CD14-positive monocyte (primary cell): Measurements from ENCODE around the gene PLEKHM2. TPM values are rescaled to one million over a fixed set of nuclear protein-coding genes. Genes with fewer than 3 reads are reported as not detected.
A peak's percentile ranks its signal among the peaks of the same experiment; 100 is the strongest.

Source experiments
- DNase-seq, 3 donors: peaks; one replicate each; pipeline ENCODE4 v3.0.0-alpha.2; 2011 to 2022
- H2AFZ ChIP-seq: 2 replicates; pipeline ENCODE4 v1.6.0; 2012; ENCODE audit warnings: mild to moderate bottlenecking, low read depth, low read length, inconsistent platforms; ENCODE audit not compliant: insufficient read depth, poor library complexity, severe bottlenecking
- H3K27ac ChIP-seq, 2 donors: 1 replicate in 1 of 2; 2 replicates in 1 of 2; pipeline ENCODE4 v1.5.1; 2012 to 2013; ENCODE audit warnings: low read length in 2 of 2, control low read depth in 1 of 2, inconsistent platforms in 1 of 2, low read depth in 1 of 2, mild to moderate bottlenecking in 1 of 2
- H3K27me3 ChIP-seq, 2 donors: one replicate each; pipeline versions ENCODE4 v1.6.0 to v1.6.1; 2011 to 2013; ENCODE audit warnings: low read length in 2 of 2; ENCODE audit not compliant: control insufficient read depth in 2 of 2, insufficient read depth in 2 of 2
- H3K36me3 ChIP-seq, 2 donors: replicated peaks in 1 of 2; 1 replicate in 1 of 2; 2 replicates in 1 of 2; pipeline versions ENCODE4 v1.5.1 to v1.6.1; 2012 to 2013; ENCODE audit warnings: low read length in 2 of 2, control low read depth in 1 of 2, inconsistent platforms in 1 of 2, mild to moderate bottlenecking in 1 of 2; ENCODE audit not compliant: insufficient read depth in 2 of 2, control insufficient read depth in 1 of 2
- H3K4me1 ChIP-seq, 2 donors: 1 replicate in 1 of 2; 2 replicates in 1 of 2; pipeline versions ENCODE4 v1.5.1 to v1.6.1; 2012 to 2013; ENCODE audit warnings: low read length in 2 of 2, control low read depth in 1 of 2, inconsistent platforms in 1 of 2, mild to moderate bottlenecking in 1 of 2, moderate library complexity in 1 of 2; ENCODE audit not compliant: insufficient read depth in 2 of 2, control insufficient read depth in 1 of 2
- H3K4me2 ChIP-seq: replicated peaks from 2 replicates; pipeline ENCODE3; 2012; ENCODE audit warnings: low read length, moderate library complexity, mild to moderate bottlenecking; ENCODE audit not compliant: poor library complexity, severe bottlenecking; ENCODE audit errors: extremely low read depth
- H3K4me3 ChIP-seq, 3 experiments: fragments of 200-600 bp in 1 of 3; sonication (generic) in 1 of 3; replicated peaks in 1 of 3; 1 replicate in 2 of 3; 2 replicates in 1 of 3; pipeline ENCODE4 v1.5.1; 2011 to 2013; ENCODE audit warnings: low read length in 3 of 3, mild to moderate bottlenecking in 3 of 3, control low read depth in 2 of 3, low read depth in 2 of 3, inconsistent platforms in 1 of 3, moderate library complexity in 1 of 3
- H3K79me2 ChIP-seq: 2 replicates; pipeline ENCODE4 v1.6.0; 2012; ENCODE audit warnings: mild to moderate bottlenecking, control low read depth, inconsistent platforms, low read length, moderate library complexity; ENCODE audit not compliant: insufficient read depth
- H3K9ac ChIP-seq: 2 replicates; pipeline ENCODE4 v1.6.0; 2017; ENCODE audit warnings: low read length, mild to moderate bottlenecking; ENCODE audit not compliant: insufficient read depth, poor library complexity, severe bottlenecking
- H3K9me3 ChIP-seq, 2 donors: replicated peaks in 1 of 2; 1 replicate in 1 of 2; 2 replicates in 1 of 2; pipeline versions ENCODE4 v1.5.1 to v1.6.1; 2012 to 2013; ENCODE audit warnings: low read length in 2 of 2, control low read depth in 1 of 2; ENCODE audit not compliant: control insufficient read depth in 1 of 2, insufficient read depth in 1 of 2
- H4K20me1 ChIP-seq: 2 replicates; pipeline ENCODE4 v1.6.0; 2012; ENCODE audit warnings: mild to moderate bottlenecking, low read length, control low read depth, moderate library complexity; ENCODE audit not compliant: insufficient read depth
- H3K27ac Mint-ChIP-seq, 7 donors: one replicate each; pipeline ENCODE4 v1.8.0; 2020; ENCODE audit warnings: mild to moderate bottlenecking in 7 of 7, mixed read lengths in 7 of 7, moderate library complexity in 6 of 7, inconsistent platforms in 2 of 7
- H3K27me3 Mint-ChIP-seq, 3 donors: one replicate each; pipeline ENCODE4 v1.8.0; 2021 to 2022; ENCODE audit warnings: low read depth in 3 of 3, mild to moderate bottlenecking in 3 of 3, mixed read lengths in 3 of 3, moderate library complexity in 3 of 3, inconsistent platforms in 1 of 3
- H3K36me3 Mint-ChIP-seq, 2 donors: one replicate each; pipeline ENCODE4 v1.8.0; 2020; ENCODE audit warnings: mixed read lengths in 2 of 2, inconsistent platforms in 1 of 2, mild to moderate bottlenecking in 1 of 2
- H3K4me1 Mint-ChIP-seq: one replicate; pipeline ENCODE4 v1.8.0; 2020; ENCODE audit warnings: mild to moderate bottlenecking, mixed read lengths
- H3K4me3 Mint-ChIP-seq, 2 donors: one replicate each; pipeline ENCODE4 v1.8.0; 2020; ENCODE audit warnings: mild to moderate bottlenecking in 2 of 2, mixed read lengths in 2 of 2, moderate library complexity in 1 of 2
- H3K9me3 Mint-ChIP-seq, 7 donors: one replicate each; pipeline ENCODE4 v1.8.0; 2020 to 2022; ENCODE audit warnings: mixed read lengths in 7 of 7, mild to moderate bottlenecking in 6 of 7, moderate library complexity in 6 of 7, inconsistent platforms in 2 of 7
- CTCF ChIP-seq: fragments of 200-600 bp; IDR thresholded peaks from one replicate; pipeline ENCODE4 v1.8.0; 2022; ENCODE audit warnings: antibody characterized with exemption, mild to moderate bottlenecking
- WGBS: methylation state at CpG from one replicate; pipeline ENCODE4 v1.1.5; 2013; ENCODE audit warnings: missing lambda C conversion rate; ENCODE audit not compliant: insufficient coverage; 5-methylcytosine and 5-hydroxymethylcytosine counted together
- intact Hi-C, 2 donors: fragments of 100-400 bp; cut with micrococcal nuclease; formaldehyde crosslinking; loops; one replicate each; pipeline versions ENCODE4 v1.15.0 to v1.15.1; 2023
- polyA plus RNA-seq, 3 donors: library from polyadenylated mRNA; depleted of rRNA in 1 of 3; unstranded in 2 of 3; stranded (reverse) in 1 of 3; fragments of 300-500 nt in 2 of 3; fragments of >200 nt in 1 of 3; fragmentation: Illumina TruSeq in 2 of 3; gene quantifications; 1 replicate in 2 of 3; 2 replicates in 1 of 3; pipeline ENCODE4 v1.2.3, GENCODE V29; 2012 to 2021

The PLEKHM2 gene
- polyA plus RNA-seq, 3 donors: 4.0 to 79.3 (median 5.8) TPM

GRCh38 chr1:15706751-15707150 is 22.6 kb downstream of the PLEKHM2 start:
- peaks cover 10 to 24% of the 10 kb centered on the region in 2 donors for H3K36me3 ChIP-seq
- DNase-seq: no peak
- peaks cover 90% of the 10 kb centered on the region for H3K79me2 ChIP-seq

GRCh38 chr1:15707239-15707925 is 23.3 kb downstream of the PLEKHM2 start:
- no peak overlapping the region for H3K4me2 ChIP-seq
- Mint-ChIP-seq H3K9me3 (no peaks in the 10 kb centered on the region), H3K36me3 (peaks cover 22 to 36% of the 10 kb centered on the region in 2 donors), H3K27me3 (peaks cover 0 to 2% (median 0%) of the 10 kb centered on the region in 3 donors), H3K27ac (peak overlapping the region in 3 of 7 donors; percentile 35 to 60 (median 37)), H3K4me1 (peaks cover 10% of the 10 kb centered on the region), H3K4me3 (no peak overlapping the region)
- H3K4me3 ChIP-seq: no peak overlapping the region
- TF ChIP-seq CTCF: no peak
- peaks cover 90% of the 10 kb centered on the region for H3K79me2 ChIP-seq
- H3K4me1 ChIP-seq: no peaks in the 10 kb centered on the region
- H2AFZ ChIP-seq: no peak overlapping the region
- peaks cover 10 to 28% of the 10 kb centered on the region in 2 donors for H3K36me3 ChIP-seq
- peaks cover 100% of the 10 kb centered on the region for H4K20me1 ChIP-seq
- peak overlapping the region in 1 of 2 donors; percentile 20 for H3K27ac ChIP-seq
- WGBS: 89% methylated on average over 7 of the region's 8 CpGs
- H3K9ac ChIP-seq: no peak overlapping the region
- no peaks in the 10 kb centered on the region for H3K9me3 ChIP-seq
- intact Hi-C loops: no loop called here
- DNase-seq: no peak
- no peaks in the 10 kb centered on the region for H3K27me3 ChIP-seq

More at GRCh38 chr1:15706751-15707150, 22.6 kb downstream of the PLEKHM2 start:
- Mint-ChIP-seq H3K9me3 (no peaks in the 10 kb centered on the region), H3K4me1 (peaks cover 11% of the 10 kb centered on the region), H3K4me3 (no peak overlapping the region), H3K27ac (peak overlapping the region in 1 of 7 donors; percentile 51), H3K36me3 (peaks cover 23 to 43% of the 10 kb centered on the region in 2 donors), H3K27me3 (peaks cover 0 to 2% (median 0%) of the 10 kb centered on the region in 3 donors)
- Histone ChIP-seq H3K27ac (no peak overlapping the region), H3K9ac (no peak overlapping the region), H3K4me3 (no peak overlapping the region), H3K4me1 (no peaks in the 10 kb centered on the region), H3K27me3 (no peaks in the 10 kb centered on the region), H3K4me2 (no peak overlapping the region), H4K20me1 (peaks cover 100% of the 10 kb centered on the region), H2AFZ (no peak overlapping the region), H3K9me3 (no peaks in the 10 kb centered on the region)
- 91% methylated on average over 5 of the region's 7 CpGs for WGBS
- TF ChIP-seq CTCF: no peak
- intact Hi-C loops: no loop called here
